HepG2 (cell line): ENCODE measurements around the gene BANP. TPM values are rescaled to one million over a fixed set of nuclear protein-coding genes. Genes with fewer than 3 reads are reported as not detected.

ENCODE experiments used
- ATAC-seq: fragments of 200-7000 bp; cut with Tn5 transposase; 3 replicates; pipeline ENCODE4 v1.9.1; 2020; ENCODE audit warnings: mild to moderate bottlenecking, moderate library complexity
- BruUV-seq: library from RNA; stranded (reverse); fragments of 400-500 nt; replicated peaks from 2 replicates; lab custom pipeline; 2021; lab: Mats Ljungman, UMichigan
- CTCF ChIA-PET: fragments of 300-600 bp; formaldehyde crosslinking; extraction: SDS; loops from one replicate; lab custom pipeline; 2021; ENCODE audit warnings: low total read pairs, inconsistent platforms, low intra/inter-chr PET ratio; lab: Yijun Ruan, JAX
- POLR2A ChIA-PET: fragments of 350-600 bp; sonication (Branson Sonifier 250); formaldehyde crosslinking; loops from one replicate; lab custom pipeline; 2020; ENCODE audit warnings: antibody characterized with exemption, inconsistent platforms; lab: Yijun Ruan, JAX
- DNase-seq: peaks from one replicate; pipeline ENCODE4 v3.0.0-alpha.2; 2015; ENCODE audit warnings: low spot score
- FAIRE-seq: peaks from 3 replicates; lab custom pipeline; 2011; peaks lifted over from hg19 to GRCh38; lab: Jason Lieb, UNC
- H2AFZ ChIP-seq: one replicate; pipeline ENCODE4 v1.6.1; 2011; ENCODE audit warnings: low read length, inconsistent platforms
- H3K27ac ChIP-seq: fragments of 300-600 bp; 3 replicates; pipeline ENCODE4 v1.8.0; 2011; ENCODE audit warnings: mixed run types, mild to moderate bottlenecking, mixed read lengths, low read length, inconsistent platforms; ENCODE audit not compliant: insufficient read depth; ENCODE audit errors: extremely low read length
- H3K27me3 ChIP-seq, 2 experiments: fragments of 200-600 bp in 1 of 2; 2 replicates in 1 of 2; 3 replicates in 1 of 2; pipeline versions ENCODE4 v1.6.0 to v1.8.0; 2011; ENCODE audit warnings: low read length in 2 of 2, mild to moderate bottlenecking in 2 of 2, moderate library complexity in 2 of 2, inconsistent platforms in 1 of 2; ENCODE audit not compliant: insufficient read depth in 2 of 2, control insufficient read depth in 1 of 2
- H3K36me3 ChIP-seq, 2 experiments: fragments of 200-600 bp in 1 of 2; replicated peaks in 1 of 2; 2 replicates in 1 of 2; 3 replicates in 1 of 2; pipeline versions ENCODE4 v1.5.1 to v1.8.0; 2011; ENCODE audit warnings: low read length in 2 of 2, inconsistent platforms in 1 of 2; ENCODE audit not compliant: insufficient read depth in 2 of 2, control insufficient read depth in 1 of 2
- H3K4me1 ChIP-seq: 2 replicates; pipeline ENCODE4 v1.5.1; 2012; ENCODE audit warnings: low read length, inconsistent platforms; ENCODE audit not compliant: insufficient read depth
- H3K4me2 ChIP-seq: 2 replicates; pipeline ENCODE4 v1.6.0; 2011; ENCODE audit warnings: low read depth, low read length, inconsistent platforms
- H3K4me3 ChIP-seq, 3 experiments: fragments of 200-600 bp in 1 of 3; sonication (generic), shearing (Covaris generic) in 1 of 3; replicated peaks in 1 of 3; 2 replicates each; pipeline ENCODE4 v1.5.1; 2011 to 2016; ENCODE audit warnings: low read length in 3 of 3, inconsistent platforms in 2 of 3, low read depth in 2 of 3, mild to moderate bottlenecking in 2 of 3, control low read depth in 1 of 3, mixed read lengths in 1 of 3; ENCODE audit not compliant: insufficient read depth in 1 of 3
- H3K79me2 ChIP-seq: one replicate; pipeline ENCODE4 v1.6.1; 2011; ENCODE audit warnings: low read length, inconsistent platforms; ENCODE audit not compliant: insufficient read depth
- H3K9ac ChIP-seq: 2 replicates; pipeline ENCODE4 v1.6.0; 2011; ENCODE audit warnings: mild to moderate bottlenecking, low read depth, low read length, inconsistent platforms; ENCODE audit not compliant: insufficient read depth
- H3K9me3 ChIP-seq: 2 replicates; pipeline ENCODE4 v1.5.1; 2012; ENCODE audit warnings: mild to moderate bottlenecking, low read length
- H4K20me1 ChIP-seq: 2 replicates; pipeline ENCODE4 v1.6.0; 2011; ENCODE audit warnings: inconsistent platforms, mild to moderate bottlenecking, low read length, moderate library complexity; ENCODE audit not compliant: insufficient read depth
- AGO2 ChIP-seq: fragments of 200-400 bp; formaldehyde crosslinking; optimal IDR thresholded peaks from 2 replicates; pipeline ENCODE3; 2017; ENCODE audit warnings: mild to moderate bottlenecking, low read depth, low read length, moderate library complexity
- FOXJ3 ChIP-seq: sonication (generic); formaldehyde crosslinking; IDR thresholded peaks from 2 replicates; pipeline ENCODE4 v1.4.0; 2020; ENCODE audit warnings: missing genetic modification reagents, mild to moderate bottlenecking, borderline replicate concordance
- FOXK1 ChIP-seq: sonication (generic); formaldehyde crosslinking; IDR thresholded peaks from 2 replicates; pipeline ENCODE4 v1.4.0; 2020; ENCODE audit warnings: low read depth, missing genetic modification reagents, borderline replicate concordance
- SALL2 ChIP-seq: sonication (generic); formaldehyde crosslinking; IDR thresholded peaks from 2 replicates; pipeline ENCODE4 v1.8.1; 2023; ENCODE audit warnings: mild to moderate bottlenecking, missing genetic modification reagents, inconsistent platforms
- SMAD3 ChIP-seq: sonication (generic); formaldehyde crosslinking; IDR thresholded peaks from 2 replicates; pipeline ENCODE4 v1.4.0; 2020; ENCODE audit warnings: missing genetic modification reagents
- SNAI1 ChIP-seq: sonication (generic); formaldehyde crosslinking; IDR thresholded peaks from 2 replicates; pipeline ENCODE4 v1.5.0; 2020; ENCODE audit warnings: mild to moderate bottlenecking, missing genetic modification reagents, borderline replicate concordance
- ZNF232 ChIP-seq: sonication (generic); formaldehyde crosslinking; IDR thresholded peaks from 2 replicates; pipeline ENCODE4 v1.4.0; 2020; ENCODE audit warnings: missing genetic modification reagents, borderline replicate concordance
- ZNF44 ChIP-seq: sonication (generic); formaldehyde crosslinking; IDR thresholded peaks from 2 replicates; pipeline ENCODE4 v1.5.1; 2020; ENCODE audit warnings: mild to moderate bottlenecking, missing genetic modification reagents
- ZNF549 ChIP-seq: sonication (generic); formaldehyde crosslinking; IDR thresholded peaks from 2 replicates; pipeline ENCODE4 v1.5.0; 2020; ENCODE audit warnings: missing genetic modification reagents
- ZNF777 ChIP-seq: sonication (generic); formaldehyde crosslinking; IDR thresholded peaks from 2 replicates; pipeline ENCODE4 v1.4.0; 2020; ENCODE audit warnings: missing genetic modification reagents
- WGBS: methylation state at CpG from one replicate; pipeline ENCODE4 v1.1.6; 2017; ENCODE audit warnings: low lambda C conversion rate; 5-methylcytosine and 5-hydroxymethylcytosine counted together
- in situ Hi-C: cut with HindIII; loops from 2 replicates; pipeline ENCODE4 v1.10.0; 2017; ENCODE audit warnings: low pct_unique_long_range_greater_than_20kb; ENCODE audit not compliant: extremely low pct_ligation_motif_present
- intact Hi-C: fragments of 100-400 bp; cut with micrococcal nuclease; formaldehyde crosslinking; loops from one replicate; pipeline ENCODE4 v1.10.0; 2022; ENCODE audit not compliant: unreplicated experiment
- polyA plus RNA-seq, 8 experiments: library from polyadenylated mRNA; depleted of rRNA in 3 of 8; stranded (reverse) in 7 of 8; unstranded in 1 of 8; fragments of >200 nt; fragmentation: Illumina TruSeq in 4 of 8; extraction: Trizol in 4 of 8; gene quantifications; 2 replicates each; pipeline versions ENCODE4 v1.2.1 to v1.2.3, GENCODE V29; 2011 to 2016; ENCODE audit warnings: low read depth in 4 of 8, missing spikeins in 1 of 8, mixed read lengths in 1 of 8; ENCODE audit not compliant: insufficient read depth in 1 of 8
- total RNA-seq, 5 experiments: library from RNA; depleted of rRNA; stranded (reverse); fragments of >200 nt; fragmentation: Illumina TruSeq; extraction: Trizol; gene quantifications; 2 replicates each; pipeline ENCODE4 v1.2.3, GENCODE V29; 2016; ENCODE audit warnings: low read depth in 1 of 5
- TF ChIP-seq, protein P1 (sequence below): IDR thresholded peaks from 2 replicates; pipeline ENCODE4 v1.6.1; 2016; ENCODE audit warnings: mild to moderate bottlenecking
- TF ChIP-seq, protein P2 (sequence below): sonication (generic); formaldehyde crosslinking; IDR thresholded peaks from 2 replicates; pipeline ENCODE4 v1.4.0; 2020; ENCODE audit warnings: mild to moderate bottlenecking, missing genetic modification reagents
- TF ChIP-seq, protein P3 (sequence below): IDR thresholded peaks from 2 replicates; pipeline ENCODE4 v1.6.1; 2016; ENCODE audit warnings: missing compliant biosample characterization, missing genetic modification reagents, borderline replicate concordance

BANP gene
- total and polyA plus RNA-seq, 2 of the 13 experiments (the other 11 are each of a cell fraction or from before 2014, with no cell fraction given) = 20.2 to 23.8 TPM

DNA sequence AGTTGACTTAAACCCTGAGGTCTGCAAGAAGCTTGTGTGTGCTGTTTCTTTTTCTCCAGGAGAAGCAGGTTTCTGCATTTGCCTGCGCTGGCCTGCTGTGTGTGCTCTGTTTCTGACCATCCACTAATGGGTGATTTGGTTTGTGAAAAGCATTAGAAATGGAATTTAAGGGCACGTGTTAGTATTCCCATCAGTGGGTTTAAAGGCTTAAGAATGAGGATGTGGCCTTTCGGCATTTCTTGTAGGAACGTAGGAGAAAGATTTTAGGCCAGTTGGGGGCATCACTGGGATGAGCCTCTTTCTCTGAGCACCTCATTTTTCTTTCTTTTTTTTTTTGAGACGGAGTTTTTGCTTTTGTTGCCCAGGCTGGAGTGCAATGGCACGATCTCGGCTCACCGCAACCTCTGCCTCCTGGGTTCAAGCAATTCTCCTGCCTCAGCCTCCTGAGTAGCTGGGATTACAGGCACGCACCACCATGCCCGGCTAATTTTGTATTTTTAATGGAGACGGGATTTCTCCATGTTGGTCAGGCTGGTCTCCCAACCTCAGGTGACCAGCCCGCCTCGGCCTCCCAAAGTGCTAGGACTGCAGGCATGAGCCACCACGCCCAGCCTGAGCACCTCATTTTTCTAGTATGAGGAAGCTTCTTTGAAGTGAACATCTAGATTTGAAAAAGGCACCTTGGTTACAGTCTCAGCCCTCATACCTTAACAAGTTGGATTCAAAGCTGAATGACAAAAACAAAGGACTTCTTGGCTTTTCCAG lies 110.3 kb downstream of the BANP start (continued):
- TF ChIP-seq ZNF777 (CRISPR knock-in tag) = no peak
- no peak for TF ChIP-seq FOXK1 (CRISPR knock-in tag)
- TF ChIP-seq, all 625 proteins: peak for 0

DNA sequence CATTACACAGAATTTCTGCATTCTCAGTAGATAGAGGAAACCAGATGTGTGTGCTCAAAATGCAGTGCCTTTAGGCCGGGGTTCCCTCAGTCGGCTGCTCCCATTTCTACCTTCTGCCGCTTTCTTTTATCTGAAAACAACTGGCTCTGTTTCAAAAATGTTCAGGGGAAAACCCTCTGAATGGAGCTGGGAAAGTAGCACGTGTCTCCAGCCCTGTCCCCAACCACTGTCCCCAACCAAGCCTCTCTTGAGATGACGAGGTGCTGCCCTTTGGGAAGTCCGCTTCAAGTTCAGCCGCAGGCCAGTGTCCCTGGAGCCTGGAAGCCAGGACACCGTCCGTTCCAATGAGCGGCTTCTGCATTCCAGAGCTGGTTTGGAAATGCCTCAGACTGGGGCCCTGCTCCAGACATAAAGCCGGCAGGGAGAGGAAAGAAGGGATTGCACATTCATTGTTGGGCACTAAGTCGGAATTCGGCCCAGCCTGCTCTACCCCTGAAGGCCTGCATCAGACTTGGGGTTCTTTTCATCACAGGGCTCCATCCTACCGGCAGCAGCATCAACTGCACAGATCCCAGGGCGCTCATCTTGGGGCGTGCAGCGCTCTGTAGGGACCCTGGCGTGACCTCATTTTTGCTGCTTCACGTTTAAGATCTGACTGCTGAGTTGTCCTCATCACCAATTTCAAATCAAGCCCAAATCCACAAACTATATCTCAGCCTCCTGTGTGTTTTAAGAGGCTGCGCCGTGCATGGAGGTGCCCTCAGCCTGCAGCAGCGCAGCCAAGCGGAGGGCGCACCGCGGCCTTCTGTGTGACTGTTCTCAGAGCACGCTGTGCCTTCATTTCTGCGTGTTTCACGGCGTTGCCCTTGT lies 111.3 kb downstream of the BANP start:
- no peak overlapping the region for H2AFZ ChIP-seq
- H3K79me2 ChIP-seq = no peaks in the 10 kb centered on the region
- no peak overlapping the region for H3K4me3 ChIP-seq
- no peaks in the 10 kb centered on the region for H4K20me1 ChIP-seq
- no peaks in the 10 kb centered on the region for H3K4me1 ChIP-seq
- no peak overlapping the region for H3K4me2 ChIP-seq
- H3K36me3 ChIP-seq = peaks cover 6 to 23% of the 10 kb centered on the region in 2 experiments; a peak in 3 of 5 replicates
- FAIRE-seq = no peak
- POLR2A ChIA-PET = no interaction called here
- CTCF ChIA-PET = no interaction called here
- H3K27ac ChIP-seq = no peak overlapping the region
- no TSS peak for BruUV-seq
- ATAC-seq = no peak
- 88% methylated on average over 30 of the region's 30 CpGs for WGBS
- DNase-seq = no peak
- intact Hi-C loops = no loop called here
- in situ Hi-C loops = no loop called here
- H3K27me3 ChIP-seq = no peaks in the 10 kb centered on the region
- no peaks in the 10 kb centered on the region for H3K9me3 ChIP-seq
- H3K9ac ChIP-seq = no peak overlapping the region
- TF ChIP-seq, protein P1, sequence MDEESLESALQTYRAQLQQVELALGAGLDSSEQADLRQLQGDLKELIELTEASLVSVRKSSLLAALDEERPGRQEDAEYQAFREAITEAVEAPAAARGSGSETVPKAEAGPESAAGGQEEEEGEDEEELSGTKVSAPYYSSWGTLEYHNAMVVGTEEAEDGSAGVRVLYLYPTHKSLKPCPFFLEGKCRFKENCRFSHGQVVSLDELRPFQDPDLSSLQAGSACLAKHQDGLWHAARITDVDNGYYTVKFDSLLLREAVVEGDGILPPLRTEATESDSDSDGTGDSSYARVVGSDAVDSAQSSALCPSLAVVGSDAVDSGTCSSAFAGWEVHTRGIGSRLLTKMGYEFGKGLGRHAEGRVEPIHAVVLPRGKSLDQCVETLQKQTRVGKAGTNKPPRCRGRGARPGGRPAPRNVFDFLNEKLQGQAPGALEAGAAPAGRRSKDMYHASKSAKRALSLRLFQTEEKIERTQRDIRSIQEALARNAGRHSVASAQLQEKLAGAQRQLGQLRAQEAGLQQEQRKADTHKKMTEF (CRISPR knock-in tag) = no peak
- no peak for TF ChIP-seq ZNF549 (CRISPR knock-in tag)
- no peak for TF ChIP-seq SNAI1
- no peak for TF ChIP-seq FOXJ3 (CRISPR knock-in tag)
- TF ChIP-seq, protein P2, sequence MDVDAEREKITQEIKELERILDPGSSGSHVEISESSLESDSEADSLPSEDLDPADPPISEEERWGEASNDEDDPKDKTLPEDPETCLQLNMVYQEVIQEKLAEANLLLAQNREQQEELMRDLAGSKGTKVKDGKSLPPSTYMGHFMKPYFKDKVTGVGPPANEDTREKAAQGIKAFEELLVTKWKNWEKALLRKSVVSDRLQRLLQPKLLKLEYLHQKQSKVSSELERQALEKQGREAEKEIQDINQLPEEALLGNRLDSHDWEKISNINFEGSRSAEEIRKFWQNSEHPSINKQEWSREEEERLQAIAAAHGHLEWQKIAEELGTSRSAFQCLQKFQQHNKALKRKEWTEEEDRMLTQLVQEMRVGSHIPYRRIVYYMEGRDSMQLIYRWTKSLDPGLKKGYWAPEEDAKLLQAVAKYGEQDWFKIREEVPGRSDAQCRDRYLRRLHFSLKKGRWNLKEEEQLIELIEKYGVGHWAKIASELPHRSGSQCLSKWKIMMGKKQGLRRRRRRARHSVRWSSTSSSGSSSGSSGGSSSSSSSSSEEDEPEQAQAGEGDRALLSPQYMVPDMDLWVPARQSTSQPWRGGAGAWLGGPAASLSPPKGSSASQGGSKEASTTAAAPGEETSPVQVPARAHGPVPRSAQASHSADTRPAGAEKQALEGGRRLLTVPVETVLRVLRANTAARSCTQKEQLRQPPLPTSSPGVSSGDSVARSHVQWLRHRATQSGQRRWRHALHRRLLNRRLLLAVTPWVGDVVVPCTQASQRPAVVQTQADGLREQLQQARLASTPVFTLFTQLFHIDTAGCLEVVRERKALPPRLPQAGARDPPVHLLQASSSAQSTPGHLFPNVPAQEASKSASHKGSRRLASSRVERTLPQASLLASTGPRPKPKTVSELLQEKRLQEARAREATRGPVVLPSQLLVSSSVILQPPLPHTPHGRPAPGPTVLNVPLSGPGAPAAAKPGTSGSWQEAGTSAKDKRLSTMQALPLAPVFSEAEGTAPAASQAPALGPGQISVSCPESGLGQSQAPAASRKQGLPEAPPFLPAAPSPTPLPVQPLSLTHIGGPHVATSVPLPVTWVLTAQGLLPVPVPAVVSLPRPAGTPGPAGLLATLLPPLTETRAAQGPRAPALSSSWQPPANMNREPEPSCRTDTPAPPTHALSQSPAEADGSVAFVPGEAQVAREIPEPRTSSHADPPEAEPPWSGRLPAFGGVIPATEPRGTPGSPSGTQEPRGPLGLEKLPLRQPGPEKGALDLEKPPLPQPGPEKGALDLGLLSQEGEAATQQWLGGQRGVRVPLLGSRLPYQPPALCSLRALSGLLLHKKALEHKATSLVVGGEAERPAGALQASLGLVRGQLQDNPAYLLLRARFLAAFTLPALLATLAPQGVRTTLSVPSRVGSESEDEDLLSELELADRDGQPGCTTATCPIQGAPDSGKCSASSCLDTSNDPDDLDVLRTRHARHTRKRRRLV (CRISPR knock-in tag) = no peak
- no peak for TF ChIP-seq AGO2
- TF ChIP-seq, protein P3, sequence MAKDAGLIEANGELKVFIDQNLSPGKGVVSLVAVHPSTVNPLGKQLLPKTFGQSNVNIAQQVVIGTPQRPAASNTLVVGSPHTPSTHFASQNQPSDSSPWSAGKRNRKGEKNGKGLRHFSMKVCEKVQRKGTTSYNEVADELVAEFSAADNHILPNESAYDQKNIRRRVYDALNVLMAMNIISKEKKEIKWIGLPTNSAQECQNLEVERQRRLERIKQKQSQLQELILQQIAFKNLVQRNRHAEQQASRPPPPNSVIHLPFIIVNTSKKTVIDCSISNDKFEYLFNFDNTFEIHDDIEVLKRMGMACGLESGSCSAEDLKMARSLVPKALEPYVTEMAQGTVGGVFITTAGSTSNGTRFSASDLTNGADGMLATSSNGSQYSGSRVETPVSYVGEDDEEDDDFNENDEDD (CRISPR knock-in tag) = no peak
- TF ChIP-seq SALL2 (CRISPR knock-in tag) = no peak
- no peak for TF ChIP-seq ZNF44 (CRISPR knock-in tag)
- TF ChIP-seq SMAD3 (CRISPR knock-in tag) = no peak
- no peak for TF ChIP-seq ZNF232 (CRISPR knock-in tag)
